Activated B cell treated with CpG ODN at 0.5 μM for 24 hours (primary cell): ENCODE data around the gene STK38. TPM values are rescaled to one million over a fixed set of nuclear protein-coding genes. Genes with fewer than 3 reads are reported as not detected.

Experiments used
- ATAC-seq: fragments of 200-7000 bp; cut with Tn5 transposase; one replicate; pipeline ENCODE4 v1.10.0; 2021; ENCODE audit warnings: low read depth, mild to moderate bottlenecking, moderate library complexity
- CTCF ChIA-PET: fragments of 350-600 bp; sonication (Branson Sonifier 250); formaldehyde crosslinking; loops from one replicate; lab custom pipeline; 2021; ENCODE audit warnings: antibody characterized with exemption; lab: Charles Lee
- POLR2A ChIA-PET: fragments of 350-600 bp; sonication (Branson Sonifier 250); formaldehyde crosslinking; loops from one replicate; lab custom pipeline; 2021; ENCODE audit warnings: antibody characterized with exemption; lab: Charles Lee
- DNase-seq: peaks from one replicate; pipeline ENCODE4 v3.0.0; 2022
- H3K27ac Mint-ChIP-seq: one replicate; pipeline ENCODE4 v1.8.0; 2020; ENCODE audit warnings: mixed read lengths
- H3K27me3 Mint-ChIP-seq: one replicate; pipeline ENCODE4 v1.8.0; 2021; ENCODE audit warnings: mixed read lengths
- H3K36me3 Mint-ChIP-seq: one replicate; pipeline ENCODE4 v1.8.0; 2021; ENCODE audit warnings: low read depth, mixed read lengths
- H3K4me1 Mint-ChIP-seq: one replicate; pipeline ENCODE4 v1.8.0; 2021; ENCODE audit warnings: mixed read lengths
- H3K4me3 Mint-ChIP-seq: one replicate; pipeline ENCODE4 v1.8.0; 2020; ENCODE audit warnings: mild to moderate bottlenecking, mixed read lengths
- H3K9me3 Mint-ChIP-seq: one replicate; pipeline ENCODE4 v1.8.0; 2020; ENCODE audit warnings: mixed read lengths
- intact Hi-C: fragments of 100-400 bp; cut with micrococcal nuclease; formaldehyde crosslinking; loops from one replicate; pipeline ENCODE4 v1.15.1; 2024
- total RNA-seq: library from RNA; stranded (reverse); gene quantifications from 2 replicates; pipeline ENCODE4 v1.2.3, GENCODE V29; 2022
- TF ChIP-seq, protein P1 (sequence below): fragments of 200-600 bp; IDR thresholded peaks from one replicate; pipeline ENCODE4 v1.8.0; 2022; ENCODE audit warnings: antibody characterized with exemption, mild to moderate bottlenecking

Gene STK38
- total RNA-seq, 1 donor from 2014 or later = 26.1 TPM

DNA sequence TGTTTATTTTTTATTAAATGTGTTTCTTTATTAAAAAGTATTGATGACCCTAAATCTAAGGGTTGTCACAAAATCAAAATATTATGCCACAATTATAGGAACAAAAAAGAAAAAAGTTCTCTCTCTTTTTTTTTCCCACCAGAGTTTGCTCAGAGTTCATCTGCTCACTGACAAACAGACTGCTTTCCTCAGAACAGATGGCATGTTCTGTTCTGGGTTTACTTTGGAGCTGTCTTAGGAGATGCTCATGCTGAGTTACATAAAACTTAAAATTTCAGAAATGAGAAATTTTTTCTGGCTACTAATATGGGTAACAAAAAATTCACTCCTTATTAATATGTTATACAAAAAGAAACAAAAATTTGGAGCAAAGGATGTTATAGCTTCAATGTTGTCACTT is 30.3 kb downstream of the STK38 start:
- no peak for DNase-seq
- ChIA-PET CTCF (no interaction called here), POLR2A (interaction anchor here (1.1 kb wide), 1 partner anchor 94 kb away, joined by 4 read pairs; no protein-coding TSS in a partner anchor)
- ATAC-seq = no peak
- Mint-ChIP-seq H3K27me3 (no peaks in the 10 kb centered on the region), H3K9me3 (no peaks in the 10 kb centered on the region), H3K27ac (no peak overlapping the region), H3K4me3 (no peak overlapping the region), H3K4me1 (no peaks in the 10 kb centered on the region), H3K36me3 (peaks cover 72% of the 10 kb centered on the region)
- intact Hi-C loops = no loop called here
- TF ChIP-seq, protein P1, sequence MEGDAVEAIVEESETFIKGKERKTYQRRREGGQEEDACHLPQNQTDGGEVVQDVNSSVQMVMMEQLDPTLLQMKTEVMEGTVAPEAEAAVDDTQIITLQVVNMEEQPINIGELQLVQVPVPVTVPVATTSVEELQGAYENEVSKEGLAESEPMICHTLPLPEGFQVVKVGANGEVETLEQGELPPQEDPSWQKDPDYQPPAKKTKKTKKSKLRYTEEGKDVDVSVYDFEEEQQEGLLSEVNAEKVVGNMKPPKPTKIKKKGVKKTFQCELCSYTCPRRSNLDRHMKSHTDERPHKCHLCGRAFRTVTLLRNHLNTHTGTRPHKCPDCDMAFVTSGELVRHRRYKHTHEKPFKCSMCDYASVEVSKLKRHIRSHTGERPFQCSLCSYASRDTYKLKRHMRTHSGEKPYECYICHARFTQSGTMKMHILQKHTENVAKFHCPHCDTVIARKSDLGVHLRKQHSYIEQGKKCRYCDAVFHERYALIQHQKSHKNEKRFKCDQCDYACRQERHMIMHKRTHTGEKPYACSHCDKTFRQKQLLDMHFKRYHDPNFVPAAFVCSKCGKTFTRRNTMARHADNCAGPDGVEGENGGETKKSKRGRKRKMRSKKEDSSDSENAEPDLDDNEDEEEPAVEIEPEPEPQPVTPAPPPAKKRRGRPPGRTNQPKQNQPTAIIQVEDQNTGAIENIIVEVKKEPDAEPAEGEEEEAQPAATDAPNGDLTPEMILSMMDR = no peak

DNA sequence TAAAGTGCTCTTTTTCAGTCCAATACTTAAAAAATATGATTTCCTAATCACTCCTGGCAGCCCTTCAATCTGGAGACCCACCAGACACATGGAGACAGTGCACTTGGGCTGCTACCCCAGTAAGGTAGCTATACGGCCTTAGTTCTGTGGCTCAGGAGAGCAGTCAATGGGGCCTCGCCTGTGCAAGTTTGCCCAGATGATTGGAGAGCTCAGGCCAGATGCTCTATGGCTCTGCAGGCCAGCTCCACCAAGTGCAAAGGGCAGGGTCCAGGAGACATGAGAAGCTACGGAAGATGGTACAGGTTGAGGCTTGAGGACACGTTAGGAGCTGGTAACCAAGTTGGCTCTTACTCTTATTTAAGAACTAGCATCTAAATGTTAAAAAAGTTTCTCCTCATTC is 30.7 kb downstream of the STK38 start:
- ChIA-PET POLR2A (interaction anchor here (1.1 kb wide), 1 partner anchor 93 kb away, joined by 4 read pairs; no protein-coding TSS in a partner anchor), CTCF (no interaction called here)
- no peak for ATAC-seq
- Mint-ChIP-seq H3K9me3 (no peaks in the 10 kb centered on the region), H3K27me3 (no peaks in the 10 kb centered on the region), H3K36me3 (peaks cover 72% of the 10 kb centered on the region), H3K4me3 (no peak overlapping the region), H3K4me1 (no peaks in the 10 kb centered on the region), H3K27ac (no peak overlapping the region)
- intact Hi-C loops = no loop called here
- DNase-seq = no peak
- TF ChIP-seq, protein P1 = no peak

DNA sequence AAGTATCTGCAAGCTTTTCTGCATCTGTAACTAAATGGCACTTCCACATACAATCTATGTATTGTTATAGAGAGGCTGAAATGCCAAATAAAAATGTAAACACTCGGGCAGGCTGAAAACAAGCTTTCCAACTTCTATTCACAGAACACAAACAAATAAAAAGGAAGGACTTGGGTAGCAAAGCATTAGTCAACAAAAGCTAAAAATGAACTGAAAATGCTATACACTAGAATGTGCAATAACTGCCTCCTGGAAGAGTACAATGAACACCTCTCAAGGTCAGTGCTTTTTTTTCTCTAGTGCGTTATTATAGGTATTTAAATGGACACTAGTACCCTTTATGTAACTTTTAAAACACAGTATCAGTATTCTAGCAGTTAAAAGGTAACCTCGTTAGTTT is 31.4 kb downstream of the STK38 start:
- intact Hi-C loops = no loop called here
- no peak overlapping the region for H3K4me3 Mint-ChIP-seq
- DNase-seq (no peak), ATAC-seq (no peak)
- H3K4me1 Mint-ChIP-seq = no peaks in the 10 kb centered on the region
- H3K36me3 Mint-ChIP-seq = peaks cover 74% of the 10 kb centered on the region
- no peaks in the 10 kb centered on the region for H3K27me3 Mint-ChIP-seq
- TF ChIP-seq, protein P1 = no peak
- CTCF ChIA-PET = no interaction called here
- POLR2A ChIA-PET = interaction anchor here (1.1 kb wide), 1 partner anchor 93 kb away, joined by 4 read pairs; no protein-coding TSS in a partner anchor
- no peaks in the 10 kb centered on the region for H3K9me3 Mint-ChIP-seq
- H3K27ac Mint-ChIP-seq = no peak overlapping the region

DNA sequence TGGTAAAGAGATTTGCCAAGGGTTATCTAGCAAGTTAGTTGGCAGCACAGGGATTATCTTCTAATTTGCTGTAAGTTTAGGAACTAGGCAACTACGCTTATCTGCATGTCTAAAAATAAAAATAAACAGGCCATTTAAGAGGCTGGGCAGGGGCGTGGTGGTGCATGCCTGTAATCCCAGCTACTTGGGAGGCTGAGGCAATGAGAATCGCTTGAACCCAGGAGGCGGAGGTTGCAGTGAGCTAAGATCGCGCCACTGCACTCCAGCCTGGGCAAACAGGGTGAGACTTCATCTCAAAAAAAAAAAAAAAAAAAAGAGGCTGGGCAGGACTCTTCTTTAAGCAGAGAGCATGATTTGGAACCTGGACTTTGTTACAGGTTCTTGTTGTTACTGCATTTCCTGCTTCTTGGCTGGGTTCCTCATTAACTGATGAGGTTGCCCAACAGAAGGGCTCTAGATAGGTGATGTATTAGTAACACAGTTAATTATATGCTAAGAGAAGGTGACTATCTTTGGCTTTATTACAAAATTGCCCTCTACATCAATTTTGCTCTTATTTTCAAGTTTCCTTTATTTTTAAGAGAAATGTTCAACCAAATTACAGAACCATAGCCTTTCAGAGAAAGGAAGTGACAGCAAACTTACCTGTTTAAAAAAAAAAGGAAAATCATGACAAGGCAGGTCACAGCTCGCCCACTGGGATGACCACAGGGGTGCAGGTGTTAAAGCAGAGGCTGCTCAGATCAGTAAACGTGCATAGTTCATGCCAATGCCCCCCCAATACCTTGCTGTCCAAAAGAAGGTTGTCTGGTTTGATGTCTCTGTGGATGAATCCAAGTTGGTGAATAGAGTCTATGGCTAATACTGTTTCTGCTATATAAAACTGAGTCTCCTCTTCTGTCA is 32.5 kb downstream of the STK38 start:
- H3K27ac Mint-ChIP-seq = no peak overlapping the region
- ChIA-PET CTCF (no interaction called here), POLR2A (no interaction called here)
- ATAC-seq (no peak), DNase-seq (no peak)
- intact Hi-C loops = no loop called here
- H3K4me3 Mint-ChIP-seq = no peak overlapping the region
- peaks cover 74% of the 10 kb centered on the region for H3K36me3 Mint-ChIP-seq
- H3K4me1 Mint-ChIP-seq = no peaks in the 10 kb centered on the region
- H3K27me3 Mint-ChIP-seq = no peaks in the 10 kb centered on the region
- TF ChIP-seq, protein P1 = no peak
- H3K9me3 Mint-ChIP-seq = no peaks in the 10 kb centered on the region

DNA sequence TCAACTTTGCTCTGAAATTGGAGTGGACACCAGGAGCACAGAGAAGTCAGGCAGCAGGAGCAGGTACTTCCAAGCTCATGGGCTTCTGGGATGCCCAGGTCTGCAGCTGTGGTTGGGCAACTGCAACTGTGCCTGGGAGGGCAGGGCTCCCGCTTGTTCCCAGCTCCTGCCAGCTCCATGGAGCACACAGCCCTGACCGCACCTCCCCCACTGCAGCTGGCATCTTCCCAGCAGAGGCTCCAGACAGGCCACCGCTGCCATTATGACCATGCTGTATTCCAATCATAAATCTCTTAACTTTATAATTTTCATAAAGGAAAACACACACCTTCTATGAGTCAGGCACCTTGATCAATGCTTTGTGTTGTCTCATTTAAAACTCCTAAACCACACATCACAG is 36.9 kb downstream of the STK38 start:
- POLR2A ChIA-PET = no interaction called here
- CTCF ChIA-PET = no interaction called here
- peaks cover 74% of the 10 kb centered on the region for H3K36me3 Mint-ChIP-seq
- no peak for DNase-seq
- no peak overlapping the region for H3K27ac Mint-ChIP-seq
- intact Hi-C loops = no loop called here
- no peak for ATAC-seq
- H3K27me3 Mint-ChIP-seq = no peaks in the 10 kb centered on the region
- no peaks in the 10 kb centered on the region for H3K4me1 Mint-ChIP-seq
- no peaks in the 10 kb centered on the region for H3K9me3 Mint-ChIP-seq
- no peak overlapping the region for H3K4me3 Mint-ChIP-seq
- TF ChIP-seq, protein P1 = no peak
